Neural cell (in vitro differentiated cells): ENCODE measurements around the gene OTUD4. TPM values are rescaled to one million over a fixed set of nuclear protein-coding genes. Genes with fewer than 3 reads are reported as not detected.

ENCODE experiments used
- H2AFZ ChIP-seq: fragments of 200-600, 300-800 bp; sonication (generic), shearing (Covaris generic); 2 replicates; pipeline ENCODE4 v1.6.0; 2014; ENCODE audit warnings: low read depth, mild to moderate bottlenecking, antibody characterized with exemption, low read length, moderate library complexity
- H3F3A ChIP-seq: fragments of 200-600 bp; shearing (Covaris generic); 2 replicates; pipeline ENCODE4 v1.6.1; 2016; ENCODE audit warnings: mild to moderate bottlenecking, moderate library complexity, mixed read lengths, antibody characterized with exemption, low read length; ENCODE audit not compliant: insufficient read depth, poor library complexity, severe bottlenecking
- H3K27ac ChIP-seq: fragments of 200-600, 300-800 bp; sonication (generic), shearing (Covaris generic); 2 replicates; pipeline ENCODE4 v1.5.1; 2014; ENCODE audit warnings: mild to moderate bottlenecking, low read length, moderate library complexity
- H3K27me3 ChIP-seq: fragments of 300-800, 200-600 bp; sonication (generic), shearing (Covaris generic); 2 replicates; pipeline ENCODE4 v1.6.0; 2014; ENCODE audit warnings: mild to moderate bottlenecking, low read depth, low read length, moderate library complexity; ENCODE audit not compliant: insufficient read depth
- H3K36me3 ChIP-seq: fragments of 300-800, 200-600 bp; sonication (generic), shearing (Covaris generic); 2 replicates; pipeline ENCODE4 v1.5.1; 2014; ENCODE audit warnings: mild to moderate bottlenecking, antibody characterized with exemption, low read length, moderate library complexity; ENCODE audit not compliant: insufficient read depth
- H3K4me2 ChIP-seq: fragments of 300-800, 200-600 bp; sonication (generic), shearing (Covaris generic); 2 replicates; pipeline ENCODE4 v1.6.0; 2014; ENCODE audit warnings: mild to moderate bottlenecking, low read length
- H3K4me3 ChIP-seq: fragments of 300-800, 200-600 bp; sonication (generic), shearing (Covaris generic); 2 replicates; pipeline ENCODE4 v1.5.1; 2014; ENCODE audit warnings: mild to moderate bottlenecking, low read length, moderate library complexity
- H3K79me2 ChIP-seq: fragments of 200-600 bp; shearing (Covaris generic); replicated peaks from 2 replicates; pipeline ENCODE4 v1.6.0; 2014; ENCODE audit warnings: mild to moderate bottlenecking, low read length, moderate library complexity; ENCODE audit not compliant: insufficient read depth
- H3K9ac ChIP-seq: fragments of 300-800, 200-600 bp; sonication (generic), shearing (Covaris generic); 2 replicates; pipeline ENCODE4 v1.6.1; 2016; ENCODE audit warnings: mild to moderate bottlenecking, low read length, mixed read lengths
- H3K9me2 ChIP-seq: fragments of 200-600 bp; shearing (Covaris generic); 2 replicates; pipeline ENCODE4 v1.6.1; 2016; ENCODE audit warnings: mild to moderate bottlenecking, low read length, mixed read lengths; ENCODE audit not compliant: insufficient read depth
- H3K9me3 ChIP-seq: fragments of 200-600, 300-800 bp; sonication (generic), shearing (Covaris generic); 2 replicates; pipeline ENCODE4 v1.6.1; 2016; ENCODE audit warnings: mild to moderate bottlenecking, mixed run types, low read length, moderate library complexity, mixed read lengths
- H4K20me1 ChIP-seq: fragments of 200-600 bp; shearing (Covaris generic); 2 replicates; pipeline ENCODE4 v1.6.1; 2016; ENCODE audit warnings: mild to moderate bottlenecking, mixed run types; ENCODE audit not compliant: insufficient read depth
- CTCF ChIP-seq: fragments of 450-650 bp; IDR thresholded peaks from 2 replicates; pipeline ENCODE4 v1.5.1; 2014; ENCODE audit warnings: antibody characterized with exemption, mild to moderate bottlenecking, moderate library complexity; ENCODE audit not compliant: poor library complexity, severe bottlenecking
- EP300 ChIP-seq: fragments of 450-650 bp; conservative IDR thresholded peaks from 2 replicates; pipeline ENCODE4 v1.6.1; 2014; ENCODE audit warnings: antibody characterized with exemption, mild to moderate bottlenecking, moderate library complexity; ENCODE audit not compliant: poor library complexity, severe bottlenecking
- EZH2 ChIP-seq: fragments of 200-600, 300-800 bp; shearing (Covaris generic), sonication (generic); IDR thresholded peaks from 2 replicates; pipeline ENCODE4 v1.6.1; 2014; ENCODE audit warnings: antibody characterized with exemption, low read length, borderline replicate concordance, mild to moderate bottlenecking; ENCODE audit not compliant: insufficient read depth, poor library complexity, severe bottlenecking
- MXI1 ChIP-seq: fragments of 450-650 bp; conservative IDR thresholded peaks from 2 replicates; pipeline ENCODE4 v1.6.1; 2014; ENCODE audit warnings: antibody characterized with exemption, mild to moderate bottlenecking; ENCODE audit not compliant: poor library complexity, severe bottlenecking
- POLR2AphosphoS5 ChIP-seq: IDR thresholded peaks from 2 replicates; pipeline ENCODE4 v1.6.1; 2012
- RAD21 ChIP-seq: fragments of 450-650 bp; conservative IDR thresholded peaks from 2 replicates; pipeline ENCODE4 v1.6.1; 2014; ENCODE audit warnings: antibody characterized with exemption, mild to moderate bottlenecking, moderate library complexity
- REST ChIP-seq: IDR thresholded peaks from 2 replicates; pipeline ENCODE4 v1.6.1; 2012; ENCODE audit warnings: borderline replicate concordance
- SMC3 ChIP-seq: fragments of 450-650 bp; conservative IDR thresholded peaks from 2 replicates; pipeline ENCODE4 v1.6.1; 2014; ENCODE audit warnings: antibody characterized with exemption, mild to moderate bottlenecking, moderate library complexity; ENCODE audit not compliant: poor library complexity
- TAF1 ChIP-seq: IDR thresholded peaks from 2 replicates; pipeline ENCODE4 v1.6.1; 2012; ENCODE audit warnings: low read depth
- polyA plus RNA-seq: library from polyadenylated mRNA; depleted of rRNA; stranded (reverse); fragments of >200 nt; gene quantifications from 2 replicates; pipeline ENCODE4 v1.2.3, GENCODE V29; 2014

OTUD4 gene
- polyA plus RNA-seq, 1 donor from 2014 or later: 15.1 TPM

GRCh38 chr4:145189981-145190380 lies 9.6 kb upstream of the OTUD4 start:
- Histone ChIP-seq H3F3A (no peaks in the 10 kb centered on the region), H3K9me3 (no peaks in the 10 kb centered on the region), H3K4me2 (no peak overlapping the region), H3K27ac (no peak overlapping the region), H4K20me1 (no peaks in the 10 kb centered on the region), H3K4me3 (no peak overlapping the region), H3K36me3 (no peaks in the 10 kb centered on the region), H3K9me2 (no peaks in the 10 kb centered on the region), H2AFZ (no peak overlapping the region), H3K9ac (no peak overlapping the region), H3K27me3 (no peaks in the 10 kb centered on the region), H3K79me2 (no peaks in the 10 kb centered on the region)
- TF ChIP-seq MXI1: no peak
- TF ChIP-seq TAF1: no peak
- TF ChIP-seq SMC3: no peak
- no peak for TF ChIP-seq POLR2AphosphoS5
- no peak for TF ChIP-seq RAD21
- no peak for TF ChIP-seq CTCF

GRCh38 chr4:145186729-145187128 lies 6.3 kb upstream of the OTUD4 start:
- Histone ChIP-seq H4K20me1 (no peaks in the 10 kb centered on the region), H3K9me2 (no peaks in the 10 kb centered on the region), H3K4me2 (no peak overlapping the region), H3K36me3 (no peaks in the 10 kb centered on the region), H3K4me3 (no peak overlapping the region), H3F3A (no peaks in the 10 kb centered on the region), H3K27me3 (no peaks in the 10 kb centered on the region), H3K27ac (no peak overlapping the region), H2AFZ (no peak overlapping the region), H3K9ac (no peak overlapping the region), H3K79me2 (no peaks in the 10 kb centered on the region), H3K9me3 (no peaks in the 10 kb centered on the region)
- TF ChIP-seq SMC3 (no peak), CTCF (no peak), MXI1 (no peak), POLR2AphosphoS5 (no peak), RAD21 (no peak), EP300 (no peak), EZH2 (no peak), TAF1 (no peak), REST (no peak)
